SK-N-SH (cell line): ENCODE data around the gene HSPBAP1. TPM values are rescaled to one million over a fixed set of nuclear protein-coding genes. Genes with fewer than 3 reads are reported as not detected.

Source experiments
- CTCF ChIA-PET: fragments of 300-600, 350-600 bp; formaldehyde crosslinking; extraction: SDS; loops from one replicate; lab custom pipeline; 2021; lab: Yijun Ruan, JAX
- POLR2A ChIA-PET: fragments of 350-600 bp; sonication (Branson Sonifier 250); formaldehyde crosslinking; extraction: SDS; loops from one replicate; lab custom pipeline; 2020; ENCODE audit warnings: antibody characterized with exemption, inconsistent platforms; lab: Yijun Ruan, JAX
- DNase-seq: peaks from one replicate; pipeline ENCODE4 v3.0.0; 2012
- H2AFZ ChIP-seq: fragments of 200-600 bp; sonication (generic); 2 replicates; pipeline ENCODE4 v1.8.1; 2016; ENCODE audit warnings: antibody characterized with exemption, mild to moderate bottlenecking, low read depth
- H3F3A ChIP-seq: fragments of 200-600 bp; sonication (generic); replicated peaks from 2 replicates; pipeline ENCODE3; 2016; ENCODE audit warnings: antibody characterized with exemption, mild to moderate bottlenecking; ENCODE audit not compliant: insufficient read depth
- H3K27ac ChIP-seq, 2 experiments: fragments of 200-500 bp in 1 of 2; fragments of 200-600 bp in 1 of 2; sonication (Bioruptor generic) in 1 of 2; sonication (generic), shearing (Covaris generic) in 1 of 2; 2 replicates each; pipeline versions ENCODE4 v1.5.1 to v1.6.1; 2014 to 2016; ENCODE audit warnings: low read depth in 2 of 2, inconsistent platforms in 1 of 2, low read length in 1 of 2, mild to moderate bottlenecking in 1 of 2, mixed read lengths in 1 of 2
- H3K27me3 ChIP-seq: fragments of 200-600 bp; sonication (generic), shearing (Covaris generic); 2 replicates; pipeline ENCODE4 v1.6.1; 2016; ENCODE audit warnings: mixed run types; ENCODE audit not compliant: insufficient read depth
- H3K36me3 ChIP-seq, 2 experiments: fragments of 200-500 bp in 1 of 2; fragments of 200-600 bp in 1 of 2; sonication (Bioruptor generic) in 1 of 2; sonication (generic) in 1 of 2; replicated peaks in 1 of 2; 2 replicates each; pipeline versions ENCODE3 to v1.5.1; 2014 to 2016; ENCODE audit warnings: low read length in 1 of 2, mild to moderate bottlenecking in 1 of 2; ENCODE audit not compliant: insufficient read depth in 2 of 2, control insufficient read depth in 1 of 2
- H3K4me1 ChIP-seq, 2 experiments: fragments of 200-500 bp in 1 of 2; fragments of 200-600 bp in 1 of 2; sonication (Bioruptor generic) in 1 of 2; sonication (generic), shearing (Covaris generic) in 1 of 2; 2 replicates each; pipeline versions ENCODE4 v1.5.1 to v1.6.1; 2014 to 2016; ENCODE audit warnings: low read depth in 1 of 2, low read length in 1 of 2, mixed run types in 1 of 2; ENCODE audit not compliant: insufficient read depth in 2 of 2, control insufficient read depth in 1 of 2
- H3K4me2 ChIP-seq: fragments of 200-600 bp; sonication (generic), shearing (Covaris generic); 2 replicates; pipeline ENCODE4 v1.6.1; 2017; ENCODE audit warnings: mixed run types
- H3K4me3 ChIP-seq, 2 experiments: fragments of 200-500 bp in 1 of 2; fragments of 200-600 bp in 1 of 2; sonication (Bioruptor generic) in 1 of 2; sonication (generic), shearing (Covaris generic) in 1 of 2; 2 replicates each; pipeline versions ENCODE4 v1.5.1 to v1.8.1; 2014 to 2016; ENCODE audit warnings: low read depth in 2 of 2, inconsistent platforms in 1 of 2, low read length in 1 of 2, mild to moderate bottlenecking in 1 of 2, mixed read lengths in 1 of 2, moderate library complexity in 1 of 2
- H3K79me2 ChIP-seq: fragments of 200-600 bp; sonication (generic); 2 replicates; pipeline ENCODE4 v1.8.1; 2017; ENCODE audit warnings: mild to moderate bottlenecking; ENCODE audit not compliant: insufficient read depth
- H3K9ac ChIP-seq: fragments of 200-600 bp; sonication (generic); 2 replicates; pipeline ENCODE4 v1.6.1; 2017; ENCODE audit warnings: mixed run types
- H3K9me2 ChIP-seq: fragments of 200-600 bp; sonication (generic); 2 replicates; pipeline ENCODE4 v1.6.1; 2017; ENCODE audit warnings: mixed run types
- H3K9me3 ChIP-seq: fragments of 200-600 bp; sonication (generic); 2 replicates; pipeline ENCODE4 v1.6.1; 2017; ENCODE audit warnings: mixed run types, mild to moderate bottlenecking, moderate library complexity
- H4K20me1 ChIP-seq: fragments of 200-600 bp; sonication (generic); 2 replicates; pipeline ENCODE4 v1.6.1; 2017; ENCODE audit warnings: mild to moderate bottlenecking, mixed run types; ENCODE audit not compliant: insufficient read depth
- CHD2 ChIP-seq: fragments of 150-350 bp; IDR thresholded peaks from 2 replicates; pipeline ENCODE4 v1.6.1; 2018; ENCODE audit warnings: low read length; ENCODE audit not compliant: partially characterized antibody
- EP300 ChIP-seq, 2 experiments: IDR thresholded peaks; 2 replicates each; pipeline versions ENCODE4 v1.4.0 to v1.6.1; 2012; ENCODE audit warnings: borderline replicate concordance in 1 of 2, low read depth in 1 of 2, low read length in 1 of 2
- EZH2phosphoT487 ChIP-seq: fragments of 200-600 bp; sonication (generic); IDR thresholded peaks from 2 replicates; pipeline ENCODE4 v1.6.1; 2017; ENCODE audit warnings: low read depth, mixed run types, mild to moderate bottlenecking, antibody characterized with exemption, moderate library complexity, borderline replicate concordance
- GABPA ChIP-seq: IDR thresholded peaks from 2 replicates; pipeline ENCODE4 v1.4.0; 2012; ENCODE audit warnings: low read depth, mild to moderate bottlenecking
- NFIC ChIP-seq: IDR thresholded peaks from 2 replicates; pipeline ENCODE4 v1.4.0; 2012; ENCODE audit warnings: borderline replicate concordance
- NRF1 ChIP-seq: IDR thresholded peaks from 2 replicates; pipeline ENCODE4 v1.6.1; 2012; ENCODE audit warnings: low read depth, mild to moderate bottlenecking, low read length
- RFX5 ChIP-seq: IDR thresholded peaks from 2 replicates; pipeline ENCODE4 v1.6.1; 2012; ENCODE audit warnings: mild to moderate bottlenecking, improper control_type of control experiment, low read length
- SMC3 ChIP-seq: IDR thresholded peaks from 2 replicates; pipeline ENCODE4 v1.6.1; 2012; ENCODE audit warnings: low read depth, low read length, improper control_type of control experiment
- TCF12 ChIP-seq: IDR thresholded peaks from 2 replicates; pipeline ENCODE4 v1.4.0; 2012
- TEAD4 ChIP-seq: IDR thresholded peaks from 2 replicates; pipeline ENCODE4 v1.4.0; 2012; ENCODE audit warnings: mild to moderate bottlenecking, borderline replicate concordance; ENCODE audit not compliant: insufficient read depth
- YY1 ChIP-seq: IDR thresholded peaks from 2 replicates; pipeline ENCODE4 v1.4.0; 2012; ENCODE audit warnings: low read depth, mild to moderate bottlenecking
- WGBS: methylation state at CpG from one replicate; pipeline ENCODE4 v1.1.6; 2017; ENCODE audit warnings: low lambda C conversion rate; 5-methylcytosine and 5-hydroxymethylcytosine counted together
- polyA plus RNA-seq, 3 experiments: library from polyadenylated mRNA; depleted of rRNA; stranded (reverse); fragments of >200 nt; gene quantifications; 2 replicates each; pipeline ENCODE4 v1.2.3, GENCODE V29; 2012
- TF ChIP-seq, protein P1 (sequence below): IDR thresholded peaks from 2 replicates; pipeline ENCODE4 v1.4.0; 2012; ENCODE audit warnings: low read depth
- TF ChIP-seq, protein P2 (sequence below): fragments of 150-350 bp; IDR thresholded peaks from 2 replicates; pipeline ENCODE4 v1.6.1; 2016; ENCODE audit warnings: mild to moderate bottlenecking, low read depth, low read length

Gene HSPBAP1
- polyA plus RNA-seq, 1 of the 3 experiments (the other 2 are of a cell fraction), result 5.1 TPM

DNA sequence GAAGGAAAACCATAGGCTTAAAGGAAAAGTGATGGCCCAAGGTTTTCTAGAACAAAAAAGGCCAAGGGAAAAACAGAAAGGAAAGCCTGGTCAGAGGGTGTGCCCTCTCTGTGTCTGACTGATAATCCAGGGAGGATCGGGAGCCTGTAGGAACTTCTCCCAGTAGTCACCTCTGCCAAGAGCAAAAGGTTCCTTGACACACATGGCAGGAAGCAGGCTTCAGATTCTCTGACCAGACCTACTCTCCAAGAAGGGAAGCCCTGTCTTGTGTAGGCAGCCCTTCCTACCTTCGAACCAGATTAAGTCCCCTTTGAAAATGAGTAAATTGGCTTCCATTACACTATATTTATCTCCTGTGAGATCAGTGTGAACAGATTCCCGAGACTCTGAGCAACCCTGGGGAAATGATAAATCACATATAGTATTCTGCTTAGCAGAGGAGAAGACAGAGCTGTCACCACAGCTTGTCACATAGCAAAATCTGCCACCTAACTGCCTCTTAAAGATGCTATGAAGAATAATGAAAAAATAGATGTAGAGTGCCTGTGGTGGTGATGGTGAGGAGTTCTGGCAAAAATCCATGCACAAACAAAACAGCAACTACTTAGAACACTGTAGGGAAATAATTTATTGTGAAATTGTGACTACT is 74.2 kb downstream of the HSPBAP1 start:
- Histone ChIP-seq H3K27me3 (no peaks in the 10 kb centered on the region), H3K4me1 (no peaks in the 10 kb centered on the region), H3K4me2 (no peak overlapping the region), H2AFZ (no peak overlapping the region), H3K9ac (no peak overlapping the region), H3K27ac (no peak overlapping the region), H3K79me2 (no peaks in the 10 kb centered on the region), H4K20me1 (no peaks in the 10 kb centered on the region), H3K36me3 (peaks cover 34 to 40% of the 10 kb centered on the region in 2 experiments), H3K9me3 (no peaks in the 10 kb centered on the region), H3F3A (no peaks in the 10 kb centered on the region), H3K9me2 (no peaks in the 10 kb centered on the region), H3K4me3 (no peak overlapping the region)
- 79% methylated on average over 3 of the region's 3 CpGs for WGBS
- no peak for DNase-seq
- TF ChIP-seq EZH2phosphoT487 (no peak), SMC3 (no peak), NFIC (no peak), YY1 (no peak), CHD2 (no peak)
- TF ChIP-seq, protein P1, sequence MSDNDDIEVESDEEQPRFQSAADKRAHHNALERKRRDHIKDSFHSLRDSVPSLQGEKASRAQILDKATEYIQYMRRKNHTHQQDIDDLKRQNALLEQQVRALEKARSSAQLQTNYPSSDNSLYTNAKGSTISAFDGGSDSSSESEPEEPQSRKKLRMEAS, result no peak
- TF ChIP-seq, protein P2, sequence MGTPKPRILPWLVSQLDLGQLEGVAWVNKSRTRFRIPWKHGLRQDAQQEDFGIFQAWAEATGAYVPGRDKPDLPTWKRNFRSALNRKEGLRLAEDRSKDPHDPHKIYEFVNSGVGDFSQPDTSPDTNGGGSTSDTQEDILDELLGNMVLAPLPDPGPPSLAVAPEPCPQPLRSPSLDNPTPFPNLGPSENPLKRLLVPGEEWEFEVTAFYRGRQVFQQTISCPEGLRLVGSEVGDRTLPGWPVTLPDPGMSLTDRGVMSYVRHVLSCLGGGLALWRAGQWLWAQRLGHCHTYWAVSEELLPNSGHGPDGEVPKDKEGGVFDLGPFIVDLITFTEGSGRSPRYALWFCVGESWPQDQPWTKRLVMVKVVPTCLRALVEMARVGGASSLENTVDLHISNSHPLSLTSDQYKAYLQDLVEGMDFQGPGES, result no peak
- POLR2A ChIA-PET, result no interaction called here
- CTCF ChIA-PET, result no interaction called here

DNA sequence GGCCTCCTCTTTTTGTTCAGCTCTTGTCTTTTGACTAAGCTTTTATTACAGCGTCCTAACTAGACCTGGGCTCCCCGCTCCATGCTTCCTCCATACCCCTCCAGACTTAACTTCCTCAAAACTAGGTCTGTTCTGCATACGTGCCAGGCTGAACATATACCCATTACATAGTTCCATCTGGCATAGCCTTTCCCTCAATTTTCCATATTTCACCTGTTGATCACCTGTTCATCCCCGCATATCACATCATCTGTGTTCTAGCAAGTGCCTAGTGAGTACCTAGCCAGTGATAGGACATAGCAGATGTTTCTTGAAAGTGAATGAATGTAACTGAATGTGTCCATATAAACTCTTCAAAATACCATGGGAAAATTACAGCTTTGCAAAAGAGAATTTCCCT is 77.0 kb downstream of the HSPBAP1 start:
- Histone ChIP-seq H3K4me2 (no peak overlapping the region), H3K9ac (no peak overlapping the region), H3K36me3 (peaks cover 41 to 55% of the 10 kb centered on the region in 2 experiments), H3F3A (no peaks in the 10 kb centered on the region), H3K27ac (no peak overlapping the region), H2AFZ (no peak overlapping the region), H3K9me2 (no peaks in the 10 kb centered on the region), H3K79me2 (no peaks in the 10 kb centered on the region), H3K9me3 (no peaks in the 10 kb centered on the region), H3K4me1 (no peaks in the 10 kb centered on the region), H3K4me3 (no peak overlapping the region), H4K20me1 (no peaks in the 10 kb centered on the region), H3K27me3 (no peaks in the 10 kb centered on the region)
- CTCF ChIA-PET, result no interaction called here
- TF ChIP-seq RFX5, result no peak
- TF ChIP-seq NFIC, result no peak
- no peak for TF ChIP-seq NRF1
- no peak for TF ChIP-seq TEAD4
- TF ChIP-seq EP300 (IDR thresholded peaks at IDR 0.05; ENCODE audit: borderline replicate concordance in 1 of 2, low read depth in 1 of 2, low read length in 1 of 2), result no peak
- TF ChIP-seq GABPA, result no peak
- no peak for TF ChIP-seq EZH2phosphoT487
- TF ChIP-seq CHD2, result no peak
- TF ChIP-seq TCF12, result no peak
- no peak for DNase-seq
- POLR2A ChIA-PET, result no interaction called here
- WGBS, result 77% methylated on average over 4 of the region's 4 CpGs
